HG03060 (cell line): ENCODE measurements around the gene TXNRD2.
"Not testable (repeated sequence)": the region's sequence is repeated elsewhere in the genome, so short reads cannot be mapped to it uniquely, and the experiment has no call there.

Source experiments
- ATAC-seq: cut with Tn5 transposase; IDR thresholded peaks from one replicate; pipeline ENCODE4 v1.9.1; 2021; ENCODE audit warnings: low read depth, moderate number of reproducible peaks; ENCODE audit not compliant: unreplicated experiment

TXNRD2 gene

GRCh38 chr22:19895160-19895849 is 46.3 kb downstream of the TXNRD2 start:
- ATAC-seq = no peak

GRCh38 chr22:19893363-19893762 is 48.3 kb downstream of the TXNRD2 start:
- no peak for ATAC-seq

DNA sequence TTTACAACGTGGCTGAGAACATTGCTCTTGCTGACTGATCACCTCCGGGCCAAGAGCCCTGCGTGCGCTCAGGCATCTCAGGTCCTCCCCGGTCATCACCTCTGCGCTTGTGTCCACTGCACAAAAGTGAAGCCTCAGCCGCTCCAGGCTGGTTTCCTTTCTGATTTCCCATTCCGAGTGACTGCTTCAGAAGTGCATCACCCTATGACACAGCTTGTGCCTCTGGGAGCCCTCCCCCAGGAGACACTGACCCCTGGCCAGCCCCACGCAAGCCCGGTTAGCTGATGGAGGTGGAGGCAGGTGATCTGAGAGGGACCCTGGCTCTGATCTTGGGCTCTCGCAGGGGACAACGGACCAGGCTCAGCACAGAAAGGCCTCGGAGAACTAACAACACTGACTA is 48.7 kb downstream of the TXNRD2 start:
- ATAC-seq = no peak

DNA sequence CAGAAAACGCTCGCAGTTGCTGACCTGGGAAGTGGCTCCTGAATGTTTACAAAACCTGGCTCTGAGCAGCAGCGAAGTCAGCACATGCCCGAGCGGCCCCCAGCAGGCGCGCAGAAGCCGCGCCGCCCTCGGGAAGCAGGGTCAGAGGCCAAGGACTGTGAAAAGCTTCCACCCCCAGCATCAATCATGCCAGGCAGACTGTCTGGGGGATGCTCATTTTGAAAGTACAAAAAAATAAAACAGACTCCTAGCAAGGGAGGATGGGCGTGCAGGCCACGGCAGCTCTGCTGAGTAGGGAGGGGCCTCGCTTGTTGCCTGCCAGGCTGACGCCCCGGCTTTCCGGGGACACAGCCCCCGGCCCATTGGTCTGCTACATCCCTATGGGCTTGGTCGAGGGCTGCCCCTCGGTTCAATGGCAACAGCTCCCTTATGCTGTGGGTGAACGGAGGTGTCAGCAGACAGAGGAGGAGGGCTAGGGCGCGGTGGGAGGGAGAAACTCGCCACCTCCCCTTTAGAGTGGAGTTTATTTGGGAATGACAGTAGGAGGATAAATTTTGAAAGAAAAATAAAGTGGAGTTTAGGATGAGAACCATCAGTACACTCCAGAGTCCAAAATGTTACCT is 49.2 kb downstream of the TXNRD2 start:
- ATAC-seq = no peak

GRCh38 chr22:19891317-19892256 is 50.0 kb downstream of the TXNRD2 start:
- no peak for ATAC-seq

GRCh38 chr22:19890502-19891316 is 50.9 kb downstream of the TXNRD2 start:
- no peak for ATAC-seq

GRCh38 chr22:19889951-19890350 is 51.7 kb downstream of the TXNRD2 start:
- no peak for ATAC-seq

DNA sequence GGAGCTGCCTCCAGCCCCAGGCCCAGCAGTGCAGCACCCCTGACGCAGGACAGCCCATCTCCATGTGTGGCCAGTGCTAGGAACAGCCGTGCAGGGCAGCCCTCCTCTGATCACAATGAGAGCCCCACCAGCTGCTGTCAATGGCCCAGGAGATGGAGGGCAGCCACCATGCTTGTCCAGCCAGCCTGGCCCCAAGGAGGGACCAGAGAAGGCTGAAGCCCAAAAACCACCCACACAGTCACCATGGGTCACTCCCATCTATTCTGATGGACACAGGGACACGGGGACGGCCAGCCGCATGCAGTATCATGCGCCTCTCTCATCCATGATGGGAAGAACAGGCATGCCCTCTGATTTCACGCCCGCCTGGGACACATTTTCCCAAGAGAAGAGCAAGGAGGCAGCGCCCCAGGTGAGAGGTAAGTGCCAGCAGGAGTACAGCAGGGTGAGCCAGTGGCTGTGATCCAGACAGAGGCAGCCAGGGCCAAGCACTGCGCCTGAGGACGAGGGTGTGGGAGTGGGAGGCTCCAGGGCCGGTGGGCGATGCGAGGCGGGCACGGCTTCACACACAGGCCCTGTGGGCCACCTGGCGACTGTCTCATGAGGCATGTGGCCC is 53.4 kb downstream of the TXNRD2 start:
- no peak for ATAC-seq

DNA sequence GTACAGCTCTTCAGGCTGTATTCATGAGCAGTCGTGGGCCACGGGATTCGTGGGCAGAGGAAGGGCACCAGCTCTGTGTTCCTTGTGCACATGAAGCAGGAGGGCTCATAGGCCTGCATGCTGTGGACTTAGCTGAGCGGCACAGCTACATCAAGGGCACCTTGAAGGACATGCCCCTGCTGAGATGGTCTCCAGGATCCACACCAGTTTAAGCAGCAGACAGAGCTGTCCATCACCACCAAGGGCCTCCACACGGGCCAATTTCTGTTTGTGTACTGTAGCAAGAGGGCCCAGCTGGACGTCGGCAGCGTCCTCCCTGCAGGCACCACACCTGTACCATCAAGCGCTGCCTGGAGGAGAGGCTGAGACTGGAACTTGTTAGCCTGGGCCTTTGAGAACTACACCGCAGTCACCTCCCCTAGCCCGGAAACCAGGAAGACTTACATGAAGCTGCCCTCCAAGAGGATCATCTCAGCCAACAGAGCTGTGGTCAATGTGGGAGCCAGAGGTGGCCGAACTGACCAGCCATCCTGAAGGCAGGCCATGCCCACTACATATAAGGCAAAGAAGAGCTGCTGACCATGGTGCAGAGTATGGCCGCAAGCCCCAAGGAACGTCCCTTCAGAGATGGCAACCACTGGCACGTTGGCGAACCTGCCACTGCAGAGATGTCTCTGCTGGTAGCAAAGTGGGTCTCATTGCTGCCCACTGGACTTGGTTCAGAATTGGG is 54.2 kb downstream of the TXNRD2 start:
- ATAC-seq = no peak

DNA sequence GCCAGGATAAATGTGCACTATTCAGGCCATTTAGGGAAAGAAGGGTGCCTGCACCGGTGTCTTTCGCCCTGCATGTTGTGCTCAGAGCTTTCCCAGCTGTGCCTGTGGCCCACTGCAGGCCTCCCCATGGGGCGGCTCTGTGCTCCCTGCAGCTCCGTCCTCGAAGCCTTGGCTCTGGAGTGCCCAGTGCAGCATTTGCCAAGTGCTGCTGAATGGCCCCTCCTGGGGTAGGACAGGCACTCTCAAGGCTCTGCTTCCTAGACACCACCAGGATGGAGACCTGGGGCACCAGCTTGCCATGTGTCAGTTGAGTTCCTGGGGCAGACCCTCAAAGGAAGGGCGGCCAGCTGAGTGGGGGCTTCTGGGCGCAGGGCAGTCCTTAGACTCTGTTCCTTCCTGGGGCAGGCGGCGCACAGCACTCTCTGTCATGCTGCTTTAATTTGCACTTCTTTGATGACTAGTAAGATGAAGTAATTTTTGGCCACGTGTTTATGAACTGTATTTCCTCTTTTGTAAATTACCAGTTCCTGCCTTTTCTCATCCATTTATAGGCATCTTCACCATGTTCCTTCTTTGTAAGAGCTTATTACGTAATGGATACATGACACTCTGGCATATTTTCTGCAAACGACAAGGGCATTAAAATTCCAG is 54.9 kb downstream of the TXNRD2 start:
- no peak for ATAC-seq

DNA sequence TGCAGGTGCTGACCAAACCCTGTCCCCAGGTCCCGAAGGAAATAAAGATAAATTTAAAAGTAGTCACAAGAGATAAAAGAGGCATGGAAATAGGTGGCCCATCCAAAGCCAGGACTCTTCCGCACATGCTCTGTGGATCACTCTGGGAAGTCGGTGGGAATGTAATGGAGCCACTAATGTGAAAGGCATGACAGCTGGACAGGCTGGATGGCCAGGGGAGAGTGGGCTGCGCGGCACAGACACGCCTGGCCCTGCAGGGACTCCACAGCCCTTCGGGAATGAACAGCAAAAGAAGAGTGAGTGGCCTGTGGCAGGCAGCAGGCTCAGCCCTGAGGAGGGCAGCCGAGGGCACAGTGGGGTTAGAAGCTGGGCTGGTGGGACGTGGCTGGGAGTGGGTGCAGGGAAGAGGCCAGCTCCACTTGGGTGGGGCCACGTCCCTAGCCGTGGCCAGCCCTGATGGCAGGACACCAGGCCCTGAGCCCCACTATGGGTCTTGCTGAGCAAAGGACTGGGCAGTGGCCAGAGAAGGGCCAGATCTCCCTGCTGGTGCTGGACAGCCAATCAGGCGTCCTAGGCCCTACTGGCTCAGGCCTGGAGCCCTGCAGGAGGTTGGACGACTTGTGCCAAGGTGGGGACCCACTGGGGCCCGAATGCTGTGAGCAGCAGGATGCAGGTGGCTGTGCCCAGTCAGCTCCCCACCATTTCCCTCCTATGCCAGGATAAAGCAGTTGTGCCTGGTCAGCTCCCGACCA is 55.6 kb downstream of the TXNRD2 start:
- ATAC-seq = no peak

GRCh38 chr22:19884954-19885751 is 56.5 kb downstream of the TXNRD2 start:
- no peak for ATAC-seq

- ATAC-seq = no peak
Observed at GRCh38 chr22:19884161-19884953, 57.3 kb downstream of the TXNRD2 start.

DNA sequence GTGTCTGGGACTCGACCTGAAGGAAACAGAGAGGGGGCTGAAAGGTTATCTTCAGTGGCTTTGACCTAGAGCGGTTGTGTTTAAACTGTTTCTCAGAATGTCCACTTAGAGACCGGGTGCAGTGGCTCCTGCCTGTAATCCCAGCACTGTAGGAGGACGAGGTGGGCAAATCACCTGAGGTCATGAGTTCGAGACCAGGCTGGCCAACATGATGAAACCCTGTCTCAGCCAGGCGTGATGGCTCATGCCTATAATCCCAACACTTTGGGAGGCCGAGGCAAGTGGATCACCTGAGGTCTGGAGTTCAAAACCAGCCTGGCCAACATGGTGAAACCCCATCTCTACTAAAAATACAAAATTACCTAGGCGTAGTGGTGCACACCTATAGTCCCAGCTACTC is 58.2 kb downstream of the TXNRD2 start:
- ATAC-seq = not testable (repeated sequence)

- ATAC-seq = no peak
Observed at GRCh38 chr22:19882446-19883381, 58.9 kb downstream of the TXNRD2 start.
